GM12801 (cell line): Measurements from ENCODE around the gene CDCP2.

Source experiments
- CTCF ChIP-seq: IDR thresholded peaks from one replicate; pipeline ENCODE4 v1.5.1; 2011; ENCODE audit warnings: control low read depth; ENCODE audit not compliant: insufficient read length; ENCODE audit errors: extremely low read depth

The CDCP2 gene

GRCh38 chr1:54188291-54188690 lies 35.5 kb upstream of the CDCP2 start:
- TF ChIP-seq CTCF = no peak

GRCh38 chr1:54186056-54186455 lies 33.3 kb upstream of the CDCP2 start:
- TF ChIP-seq CTCF = no peak

- TF ChIP-seq CTCF = no peak
Measured at GRCh38 chr1:54180701-54181360, 28.0 kb upstream of the CDCP2 start.

GRCh38 chr1:54178296-54179070 lies 25.7 kb upstream of the CDCP2 start:
- TF ChIP-seq CTCF = no peak

- no peak for TF ChIP-seq CTCF
Measured at GRCh38 chr1:54177726-54178125, 24.9 kb upstream of the CDCP2 start.

- no peak for TF ChIP-seq CTCF
Measured at GRCh38 chr1:54176621-54177327, 24.0 kb upstream of the CDCP2 start.

GRCh38 chr1:54174106-54174505 lies 21.3 kb upstream of the CDCP2 start:
- no peak for TF ChIP-seq CTCF
